GM18868 (cell line): Measurements from ENCODE around the gene PRSS27.
"Not testable (repeated sequence)": the region's sequence is repeated elsewhere in the genome, so short reads cannot be mapped to it uniquely, and the experiment has no call there.

Experiments used
- ATAC-seq: cut with Tn5 transposase; IDR thresholded peaks from one replicate; pipeline ENCODE4 v1.9.1; 2021; ENCODE audit warnings: mild to moderate bottlenecking, moderate library complexity; ENCODE audit not compliant: unreplicated experiment

PRSS27 gene

DNA sequence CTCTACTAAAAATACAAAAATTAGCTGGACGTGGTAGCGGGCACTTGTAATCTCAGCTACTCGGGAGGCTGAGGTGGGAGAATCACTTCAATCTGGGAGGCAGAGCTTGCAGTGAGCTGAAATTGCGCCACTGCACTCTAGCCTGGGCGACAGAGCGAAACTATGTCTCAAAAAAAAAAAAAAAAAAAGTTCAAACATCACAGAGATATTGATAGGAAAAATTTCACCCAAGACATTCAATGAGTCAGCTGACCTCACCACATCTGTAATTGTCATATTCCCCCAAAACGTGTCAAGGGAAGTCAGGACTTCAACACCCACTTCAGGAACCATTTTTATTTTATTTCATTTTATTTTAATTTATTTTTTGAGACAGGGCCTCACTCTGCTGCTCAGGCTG is 8.0 kb upstream of the PRSS27 start:
- no peak for ATAC-seq

GRCh38 chr16:2726923-2727322 is 6.9 kb upstream of the PRSS27 start:
- ATAC-seq = no peak

GRCh38 chr16:2724816-2725348 is 4.9 kb upstream of the PRSS27 start:
- ATAC-seq = no peak

DNA sequence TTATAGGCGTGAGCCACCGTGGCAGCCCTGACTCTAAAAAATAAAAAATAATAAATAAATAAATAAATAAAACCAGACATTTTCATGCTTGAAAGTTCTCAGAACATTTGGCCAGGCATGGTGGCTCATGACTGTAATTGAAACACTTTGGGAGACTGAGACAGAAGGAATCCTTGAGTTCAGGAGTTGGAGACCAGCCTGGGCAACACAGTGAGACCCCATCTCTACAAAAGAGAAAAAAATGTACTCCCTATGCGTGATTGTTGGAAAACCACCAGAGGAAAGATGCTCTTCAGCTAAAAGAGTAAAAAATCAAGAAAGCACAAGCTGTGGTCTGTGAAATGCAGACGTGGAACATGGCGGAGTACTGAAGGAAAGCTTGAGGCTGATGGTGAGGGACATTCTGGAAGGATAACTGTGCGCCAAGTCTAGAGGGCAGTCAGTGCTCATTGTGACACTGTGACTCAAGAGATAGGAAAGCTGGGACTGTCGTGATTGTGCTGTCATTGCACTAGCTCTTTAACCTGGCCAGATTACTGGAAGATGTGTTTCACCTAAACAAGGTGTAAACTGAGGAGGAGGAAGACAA is 4.2 kb upstream of the PRSS27 start:
- no peak for ATAC-seq

DNA sequence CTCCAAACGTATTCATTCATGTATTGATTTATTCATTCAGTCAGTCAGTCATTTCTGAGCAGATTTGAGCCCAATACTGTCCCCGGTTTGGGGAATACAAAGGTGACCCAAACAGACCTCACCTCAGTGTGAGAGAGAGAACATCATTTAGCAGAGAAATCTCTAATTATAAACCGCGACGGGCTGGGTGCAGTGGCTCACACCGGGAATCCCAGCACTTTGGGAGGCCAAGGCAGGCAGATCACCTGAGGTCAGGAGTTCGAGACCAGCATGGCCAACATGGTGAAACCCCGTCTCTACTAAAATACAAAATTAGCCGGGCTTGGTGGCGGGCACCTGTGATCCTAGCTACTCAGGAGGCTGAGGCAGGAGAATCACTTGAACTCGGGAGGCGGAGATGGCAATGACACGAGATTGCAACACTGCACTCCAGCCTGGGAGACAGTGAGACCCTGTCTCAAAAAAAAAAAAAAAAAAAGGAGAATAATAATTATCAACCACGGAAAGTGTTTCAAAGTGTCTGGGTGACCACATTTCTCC is 1.7 kb upstream of the PRSS27 start:
- not testable (repeated sequence) for ATAC-seq

- ATAC-seq = peak; percentile 81
Observed at GRCh38 chr16:2720719-2721633, 952 bp upstream of the PRSS27 start.

DNA sequence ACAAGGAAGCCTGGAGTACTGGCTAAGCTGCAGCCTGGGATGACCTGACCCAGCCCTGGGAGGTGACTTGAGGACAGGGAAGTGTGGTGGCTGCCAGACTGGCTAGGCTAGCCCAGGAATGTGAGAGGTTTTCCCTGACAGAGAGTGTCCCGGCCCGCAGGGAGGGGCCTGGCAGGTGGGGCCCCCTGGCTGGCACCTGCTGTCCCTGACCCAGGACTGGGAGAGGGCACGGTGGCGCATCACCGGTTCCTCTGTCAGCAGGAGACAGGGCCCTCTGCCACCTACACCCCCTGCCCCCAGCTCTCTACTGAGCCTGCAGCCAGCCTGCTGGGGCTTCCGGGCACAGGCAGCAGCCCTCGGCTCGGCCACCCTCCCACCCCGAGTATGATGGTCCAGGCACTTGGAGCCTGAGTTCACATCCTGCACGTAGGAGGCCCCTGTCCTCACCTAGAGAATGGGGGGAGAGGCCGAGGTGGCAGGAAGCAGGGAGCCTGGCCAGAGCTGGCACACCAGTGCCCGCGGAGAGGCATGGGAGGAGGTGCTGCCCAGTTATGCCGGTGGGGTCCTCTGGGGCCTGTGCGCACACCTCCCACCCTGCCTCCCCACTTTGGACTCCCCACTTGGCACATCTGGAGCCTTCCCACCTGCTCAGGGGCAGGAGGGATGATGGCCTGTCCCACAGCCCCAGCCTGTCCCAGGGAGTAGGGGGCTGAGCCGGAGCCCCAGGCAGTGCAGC is 528 bp downstream of the PRSS27 start:
- no peak for ATAC-seq

- no peak for ATAC-seq
Observed at GRCh38 chr16:2717383-2718263, 2.4 kb downstream of the PRSS27 start.

DNA sequence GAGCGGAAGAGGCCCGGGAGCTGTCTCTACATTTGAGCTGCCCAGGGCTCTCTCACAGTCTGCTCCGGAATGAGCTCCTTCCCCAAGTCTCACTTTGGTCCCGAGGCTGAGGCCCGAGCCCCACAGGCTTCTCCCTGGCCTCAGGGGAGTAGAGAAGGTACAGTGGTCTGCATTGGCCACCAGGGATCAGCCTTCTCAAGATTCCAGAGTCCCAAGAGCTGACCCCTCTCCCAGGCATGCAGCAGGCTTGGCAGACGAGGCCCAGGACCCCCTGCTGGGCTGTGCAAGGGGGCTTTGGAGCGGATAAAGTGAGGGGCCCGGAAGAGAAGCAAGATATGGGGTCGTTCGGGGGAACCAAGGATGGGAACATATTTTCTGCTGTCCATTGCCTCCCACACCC is 3.1 kb downstream of the PRSS27 start:
- ATAC-seq = no peak

GRCh38 chr16:2715966-2716885 is 3.8 kb downstream of the PRSS27 start:
- ATAC-seq = no peak

DNA sequence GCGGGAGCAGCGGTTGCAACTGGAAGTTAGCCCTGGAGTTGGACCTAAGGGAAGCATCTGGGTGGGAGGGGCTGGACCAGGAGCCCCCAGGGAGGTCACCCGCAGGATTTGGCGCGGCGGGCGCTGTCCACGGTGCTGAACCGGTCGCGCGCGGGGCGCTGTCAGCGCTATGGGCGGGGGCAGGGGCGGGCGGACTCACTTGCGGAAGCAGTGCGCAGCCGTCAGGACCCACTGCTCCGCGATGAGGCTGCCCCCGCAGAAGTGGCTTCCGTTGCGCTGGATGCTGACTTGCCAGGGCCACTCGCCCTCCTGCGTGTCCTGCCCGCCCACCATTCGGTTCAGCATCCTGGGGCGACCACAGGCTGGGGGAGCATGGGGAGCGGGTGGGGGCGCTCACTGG is 4.5 kb downstream of the PRSS27 start:
- ATAC-seq = no peak

- no peak for ATAC-seq
Observed at GRCh38 chr16:2715064-2715463, 5.0 kb downstream of the PRSS27 start.

DNA sequence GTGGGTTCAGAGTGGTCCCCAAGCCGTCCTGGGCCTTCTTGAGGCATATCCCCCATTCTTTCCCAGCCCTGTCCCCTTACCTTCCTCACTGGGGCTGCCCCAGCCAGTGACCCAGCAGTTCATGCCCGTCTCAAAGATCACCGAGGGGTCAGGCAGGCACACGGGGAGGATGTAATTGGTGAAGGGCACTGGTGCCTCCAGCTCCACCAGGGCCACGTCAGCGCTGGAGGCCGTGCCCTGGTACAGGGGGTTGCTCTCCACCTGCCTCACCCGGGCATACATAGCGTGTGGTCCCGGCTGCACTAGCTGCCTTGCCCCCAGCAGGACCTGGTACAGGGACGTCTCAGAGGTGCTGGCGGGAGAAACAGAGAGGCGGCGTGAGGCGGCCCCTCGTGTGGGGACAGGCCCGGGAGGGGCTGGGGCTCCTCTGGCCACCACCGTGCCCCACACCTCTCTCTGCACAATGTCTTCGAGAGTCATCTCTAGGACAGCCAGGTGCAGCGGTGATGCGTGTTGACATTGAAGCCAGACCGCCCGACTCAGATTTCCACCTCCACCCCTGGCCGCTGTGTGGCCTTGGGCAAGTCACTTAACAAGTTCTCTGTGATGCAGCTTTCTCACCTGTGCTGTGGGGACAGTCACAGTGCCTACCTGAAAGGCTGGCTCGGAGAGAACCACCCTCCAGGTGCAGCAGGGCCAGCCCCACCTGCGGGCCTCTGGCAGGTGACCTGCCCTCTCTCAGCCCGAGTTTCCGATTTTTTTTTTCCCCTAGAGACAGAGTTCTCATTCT is 5.8 kb downstream of the PRSS27 start:
- ATAC-seq = no peak

- no peak for ATAC-seq
Observed at GRCh38 chr16:2713523-2713922, 6.5 kb downstream of the PRSS27 start.

- ATAC-seq = no peak
Observed at GRCh38 chr16:2712546-2712945, 7.5 kb downstream of the PRSS27 start.

DNA sequence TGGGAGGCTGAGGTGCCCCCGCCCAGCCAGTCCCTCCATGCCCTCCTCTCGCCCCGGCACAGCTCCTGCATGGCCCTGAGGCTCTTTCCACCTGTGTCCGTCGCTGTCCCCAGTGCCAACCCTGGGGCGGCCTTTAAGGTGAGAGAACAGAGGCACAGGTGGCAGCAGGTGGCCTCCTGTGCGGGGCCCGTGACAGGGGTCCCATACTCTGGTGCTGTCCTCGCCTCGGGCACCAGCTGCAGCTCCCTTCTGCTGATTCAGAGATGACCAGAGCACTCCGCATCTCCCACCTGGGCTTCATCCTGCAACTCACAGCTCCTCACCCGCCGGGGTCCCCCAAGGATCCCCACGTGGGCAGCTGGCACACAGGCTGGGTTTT is 8.0 kb downstream of the PRSS27 start:
- ATAC-seq = no peak

DNA sequence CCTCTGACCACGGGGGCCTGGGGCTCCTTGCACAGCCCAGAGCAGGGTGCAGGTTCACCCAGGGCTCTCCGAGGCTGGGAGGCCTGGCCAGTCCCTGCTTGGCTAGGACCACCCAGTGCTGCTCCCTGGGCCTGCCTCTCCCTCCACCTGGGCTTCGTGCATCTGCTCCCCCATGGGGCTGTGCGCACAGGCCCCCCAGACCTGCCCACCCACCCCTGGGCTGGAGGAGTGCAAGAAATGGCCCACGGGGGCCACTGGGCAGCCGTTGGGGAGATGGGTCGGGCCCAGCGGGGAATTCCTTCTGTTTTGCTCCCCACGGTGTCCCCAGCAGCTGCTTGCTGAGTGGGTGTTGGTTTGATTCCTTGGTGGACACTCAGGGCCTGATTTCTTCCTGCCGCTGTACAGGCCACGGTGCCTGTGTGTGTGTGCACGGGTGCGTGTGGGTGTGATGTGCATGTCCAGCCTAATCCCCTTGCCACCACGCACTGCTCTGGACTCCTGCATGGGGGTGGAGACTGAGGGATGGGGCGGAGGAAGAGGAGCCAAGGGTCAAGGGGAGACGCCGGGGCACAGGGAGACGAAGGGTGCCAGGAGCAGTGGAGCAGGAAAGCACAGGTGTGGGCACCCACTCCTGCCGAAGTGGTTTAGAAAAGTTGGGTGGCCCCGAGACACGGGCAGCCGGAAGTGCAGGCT is 8.5 kb downstream of the PRSS27 start:
- ATAC-seq = no peak

DNA sequence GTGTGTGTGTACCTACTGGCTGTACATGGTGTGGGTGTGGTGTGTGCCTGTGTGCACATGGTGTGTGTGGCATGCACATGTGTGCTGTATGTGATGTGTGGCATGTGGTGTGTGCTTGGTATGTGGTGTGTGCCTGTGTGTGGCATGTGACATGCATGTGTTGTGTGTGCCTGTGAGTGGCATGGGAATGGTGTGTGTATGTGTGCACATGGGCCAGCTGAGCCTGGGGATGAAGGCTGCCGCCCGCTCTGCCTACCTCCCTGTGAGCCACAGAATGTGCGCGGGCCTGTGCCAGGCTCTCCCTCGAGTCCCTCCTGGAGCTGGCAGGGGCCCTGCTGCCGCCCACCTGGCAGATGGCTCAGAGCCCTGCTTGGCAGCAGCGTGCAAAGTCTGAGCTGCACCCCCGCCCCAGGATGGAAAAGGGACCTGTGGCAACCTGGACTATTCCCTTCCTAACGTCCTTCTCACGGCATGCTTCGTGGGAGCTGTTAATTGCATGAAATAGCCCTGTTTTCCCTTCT is 9.3 kb downstream of the PRSS27 start:
- ATAC-seq = no peak
